GM11168 (cell line): ENCODE results near the gene PCIF1.
"Not testable (repeated sequence)": the region's sequence is repeated elsewhere in the genome, so short reads cannot be mapped to it uniquely, and the experiment has no call there.

Source experiments
- in situ Hi-C: fragments of 300-500 bp; cut with MboI; formaldehyde crosslinking; loops from one replicate; pipeline ENCODE4 v1.12.0; 2022; ENCODE audit warnings: low sequenced_read_pairs; ENCODE audit not compliant: unreplicated experiment

Gene PCIF1

GRCh38 chr20:45934586-45935415 is at the start of gene PCIF1:
PCIF1 (plus strand) TSS chr20:45934683; CDS start chr20:45939000, 4,317 bp downstream.
- in situ Hi-C loops = no loop called here

GRCh38 chr20:45886590-45887345 is 47.7 kb upstream of the PCIF1 start:
- in situ Hi-C loops = no loop called here

GRCh38 chr20:45887346-45887715 is 47.2 kb upstream of the PCIF1 start, which contains the start of gene SPATA25:
SPATA25 (minus strand) TSS chr20:45887622; CDS start chr20:45887590, 32 bp downstream.
- in situ Hi-C loops = no loop called here

- in situ Hi-C loops = no loop called here
Observed at GRCh38 chr20:45888681-45889080, 45.8 kb upstream of the PCIF1 start.

- in situ Hi-C loops = no loop called here
Observed at GRCh38 chr20:45890077-45890984, 44.2 kb upstream of the PCIF1 start.

GRCh38 chr20:45890985-45891983 is 43.2 kb upstream of the PCIF1 start, which contains the start of the genes CTSA and NEURL2:
CTSA (plus strand) TSS chr20:45891335; CDS start chr20:45891569, 234 bp downstream.
NEURL2 (minus strand) TSS chr20:45891208; CDS start chr20:45890991, 217 bp downstream.
- in situ Hi-C loops = no loop called here

- in situ Hi-C loops = no loop called here
Observed at GRCh38 chr20:45892049-45892825, 42.2 kb upstream of the PCIF1 start.

GRCh38 chr20:45892828-45893500 is 41.5 kb upstream of the PCIF1 start:
- in situ Hi-C loops = no loop called here

GRCh38 chr20:45893831-45894230 is 40.7 kb upstream of the PCIF1 start:
- in situ Hi-C loops = no loop called here

DNA sequence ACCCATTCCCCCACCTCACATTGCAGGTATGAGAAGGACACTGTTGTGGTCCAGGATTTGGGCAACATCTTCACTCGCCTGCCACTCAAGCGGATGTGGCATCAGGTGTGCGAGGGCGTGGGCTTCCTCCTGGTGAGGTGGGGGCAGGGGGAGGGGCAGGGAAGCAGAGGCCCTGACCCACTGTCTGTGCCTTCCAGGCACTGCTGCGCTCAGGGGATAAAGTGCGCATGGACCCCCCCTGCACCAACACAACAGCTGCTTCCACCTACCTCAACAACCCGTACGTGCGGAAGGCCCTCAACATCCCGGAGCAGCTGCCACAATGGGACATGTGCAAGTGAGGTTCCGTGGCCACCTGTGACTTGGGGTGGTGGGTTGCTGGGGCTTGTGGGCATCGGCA is 39.7 kb upstream of the PCIF1 start:
- in situ Hi-C loops = no loop called here

GRCh38 chr20:45896641-45897161 is 37.8 kb upstream of the PCIF1 start:
- in situ Hi-C loops = no loop called here

DNA sequence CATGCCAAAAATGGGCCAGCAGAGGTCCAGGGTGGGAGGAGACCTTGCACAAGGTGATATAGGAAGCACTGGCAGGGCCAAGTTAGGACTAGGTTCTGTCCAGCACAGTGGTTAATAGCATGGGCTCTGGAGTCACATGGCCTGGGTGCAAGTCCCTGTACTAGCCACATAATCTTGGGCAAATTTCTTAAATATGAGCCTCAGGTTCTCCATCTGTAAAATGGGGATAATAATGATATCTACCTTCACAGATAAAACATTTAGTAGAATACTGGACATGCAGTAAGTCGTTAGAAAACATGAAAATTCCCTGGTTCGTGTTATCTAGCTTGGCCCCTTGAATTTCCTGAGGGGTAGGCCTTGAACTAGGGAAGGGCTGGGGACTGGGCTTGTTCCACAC is 37.2 kb upstream of the PCIF1 start:
- in situ Hi-C loops = no loop called here

- in situ Hi-C loops = no loop called here
Observed at GRCh38 chr20:45897692-45898091, 36.8 kb upstream of the PCIF1 start.

DNA sequence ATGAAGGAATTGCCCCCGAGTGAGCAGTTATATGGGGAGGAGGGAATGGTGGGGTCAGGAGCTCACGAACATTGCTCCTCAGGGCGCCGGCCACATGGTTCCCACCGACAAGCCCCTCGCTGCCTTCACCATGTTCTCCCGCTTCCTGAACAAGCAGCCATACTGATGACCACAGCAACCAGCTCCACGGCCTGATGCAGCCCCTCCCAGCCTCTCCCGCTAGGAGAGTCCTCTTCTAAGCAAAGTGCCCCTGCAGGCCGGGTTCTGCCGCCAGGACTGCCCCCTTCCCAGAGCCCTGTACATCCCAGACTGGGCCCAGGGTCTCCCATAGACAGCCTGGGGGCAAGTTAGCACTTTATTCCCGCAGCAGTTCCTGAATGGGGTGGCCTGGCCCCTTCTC is 36.2 kb upstream of the PCIF1 start:
- in situ Hi-C loops = no loop called here

DNA sequence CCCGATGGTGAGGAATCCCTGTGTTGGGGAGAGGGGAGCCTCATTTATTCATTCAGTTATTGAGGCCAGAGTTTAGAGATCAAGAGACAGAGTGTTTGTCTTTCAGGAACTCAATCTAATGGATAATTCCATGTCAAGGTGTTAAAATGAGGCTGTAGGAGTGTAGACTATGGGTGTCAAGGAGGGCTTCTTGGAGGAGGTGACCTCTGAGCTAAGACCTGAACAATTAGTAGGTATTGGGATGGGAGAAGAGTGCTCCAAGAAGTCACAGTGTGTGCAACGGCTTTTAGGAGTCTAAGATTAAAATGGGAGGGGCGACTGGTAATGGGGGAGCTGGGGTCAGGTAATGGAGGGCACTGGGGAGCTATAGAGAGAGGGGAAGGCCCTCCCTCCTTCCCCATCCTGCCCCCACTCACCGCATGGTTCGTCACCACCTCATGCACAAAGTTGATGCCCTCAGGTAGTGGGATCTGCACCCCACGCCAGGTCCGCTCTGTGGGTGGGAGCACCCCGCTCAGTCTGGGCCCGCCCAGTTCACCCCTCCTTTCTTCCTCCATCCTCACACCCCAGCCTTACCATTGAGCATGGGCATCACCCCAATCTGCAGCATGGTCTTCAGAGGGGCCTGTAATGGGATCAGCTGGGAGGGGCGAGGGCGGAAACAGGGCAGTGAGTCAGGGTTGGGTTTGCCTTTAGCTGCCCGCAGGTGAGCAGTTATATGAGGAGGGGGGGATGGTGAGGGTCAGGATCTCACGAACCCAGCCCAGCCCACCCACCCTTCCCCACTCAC is 35.2 kb upstream of the PCIF1 start:
- in situ Hi-C loops = no loop called here

DNA sequence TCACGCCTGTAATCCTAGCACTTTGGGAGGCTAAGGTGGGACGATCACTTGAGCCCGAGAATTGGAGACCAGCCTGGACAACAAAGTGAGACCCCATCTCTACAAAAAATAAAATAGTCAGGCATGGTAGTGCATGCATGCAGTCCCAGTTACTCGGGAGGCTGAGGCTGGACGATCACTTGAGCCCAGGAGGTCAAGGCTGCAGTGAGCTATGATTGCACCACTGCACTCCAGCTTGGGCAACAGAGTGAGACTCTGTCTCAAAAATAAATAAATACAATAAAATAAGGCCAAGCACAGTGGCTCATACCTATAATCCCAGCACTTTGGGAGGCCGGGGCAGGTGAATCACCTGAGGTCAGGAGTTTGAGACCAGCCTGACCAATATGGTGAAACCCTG is 33.2 kb upstream of the PCIF1 start:
- in situ Hi-C loops = not testable (repeated sequence)

- in situ Hi-C loops = no loop called here
Observed at GRCh38 chr20:45902199-45902701, 32.2 kb upstream of the PCIF1 start.
